ENCODE measurements around the gene ADGRG6.

- no peak for TF ChIP-seq CTCF (IDR thresholded peaks at IDR 0.05)
- TF ChIP-seq POLR2A (IDR thresholded peaks at IDR 0.05) = no peak
- TF ChIP-seq EP300 (IDR thresholded peaks at IDR 0.05) = no peak
Observed at GRCh38 chr6:142326540-142326939, 24.7 kb downstream of the ADGRG6 start.

Measured in ovary (tissue), 3 donors.